Transverse colon (tissue), 4 donors: ENCODE measurements around the gene CYB561. TPM values are rescaled to one million over a fixed set of nuclear protein-coding genes. Genes with fewer than 3 reads are reported as not detected.

Experiments
- DNase-seq: peaks from one replicate; pipeline ENCODE4 v3.0.0-alpha.2; 2019
- H3K27ac ChIP-seq, 4 donors: fragments of 200-600 bp; sonication (generic); 2 replicates each; pipeline ENCODE4 v1.5.1; 2016 to 2018; ENCODE audit warnings: inconsistent platforms in 4 of 4
- H3K27me3 ChIP-seq: fragments of 200-600 bp; sonication (generic); 2 replicates; pipeline ENCODE4 v1.5.1; 2017; ENCODE audit warnings: inconsistent platforms
- H3K36me3 ChIP-seq, 4 donors: fragments of 200-600 bp; sonication (generic); 2 replicates each; pipeline ENCODE4 v1.5.1; 2017 to 2019; ENCODE audit warnings: inconsistent platforms in 4 of 4
- H3K4me1 ChIP-seq, 4 donors: fragments of 200-600 bp; sonication (generic); 2 replicates each; pipeline ENCODE4 v1.5.1; 2017 to 2020; ENCODE audit warnings: inconsistent platforms in 4 of 4
- H3K4me3 ChIP-seq, 4 donors: fragments of 200-600 bp; sonication (generic); 1 replicate in 1 of 4; 2 replicates in 3 of 4; pipeline versions ENCODE4 v1.5.1 to v1.6.1; 2017 to 2019; ENCODE audit warnings: inconsistent platforms in 4 of 4
- H3K9me3 ChIP-seq, 2 donors: fragments of 200-600 bp; sonication (generic); 2 replicates each; pipeline ENCODE4 v1.5.1; 2017 to 2019; ENCODE audit warnings: inconsistent platforms in 2 of 2
- CTCF ChIP-seq, 5 experiments: fragments of 200-600 bp in 3 of 5; fragments of 450-650 bp in 2 of 5; sonication (generic) in 3 of 5; IDR thresholded peaks; 1 replicate in 2 of 5; 2 replicates in 3 of 5; pipeline ENCODE4 v1.5.1; 2016 to 2017; ENCODE audit warnings: antibody characterized with exemption in 5 of 5, inconsistent platforms in 3 of 5, mild to moderate bottlenecking in 2 of 5, moderate library complexity in 1 of 5
- EP300 ChIP-seq: sonication (generic); formaldehyde crosslinking; IDR thresholded peaks from one replicate; pipeline ENCODE4 v1.6.1; 2017; ENCODE audit warnings: antibody characterized with exemption, low read depth
- POLR2A ChIP-seq: fragments of 450-650 bp; IDR thresholded peaks from one replicate; pipeline ENCODE4 v1.6.1; 2016; ENCODE audit warnings: antibody characterized with exemption, mild to moderate bottlenecking, moderate library complexity
- POLR2AphosphoS5 ChIP-seq, 3 donors: sonication (generic); formaldehyde crosslinking; IDR thresholded peaks; one replicate each; pipeline ENCODE4 v1.6.1; 2016; ENCODE audit warnings: antibody characterized with exemption in 3 of 3
- WGBS, 2 donors: methylation state at CpG; one replicate each; pipeline ENCODE4 v1.1.5; 2018; ENCODE audit warnings: low coverage in 1 of 2; 5-methylcytosine and 5-hydroxymethylcytosine counted together
- in situ Hi-C, 4 donors: fragments of 200-750 bp; cut with MboI; loops; one replicate each; pipeline versions ENCODE4 v1.15.0 to v1.15.1; 2017; ENCODE audit warnings: low sequenced_read_pairs in 3 of 4, low pct_ligation_motif_present in 1 of 4, low pct_unique_long_range_greater_than_20kb in 1 of 4
- intact Hi-C: fragments of 100-400 bp; cut with DNase I; formaldehyde crosslinking; loops from one replicate; pipeline ENCODE4 v1.15.1; 2023; ENCODE audit warnings: low total_unique reads
- total RNA-seq, 4 donors: library from RNA; depleted of rRNA; stranded (reverse); fragments of >200 nt; gene quantifications; one replicate each; pipeline ENCODE4 v1.1.0, GENCODE V29; 2016

CYB561 gene
- total RNA-seq, 4 donors from 2014 or later, result 52.6 to 315 (median 68.5) TPM

GRCh38 chr17:63492940-63493339 lies 46.8 kb upstream of the CYB561 start:
- Histone ChIP-seq H3K4me1 (no peaks in the 10 kb centered on the region), H3K27ac (no peak overlapping the region), H3K4me3 (no peak overlapping the region), H3K9me3 (no peaks in the 10 kb centered on the region), H3K27me3 (no peaks in the 10 kb centered on the region), H3K36me3 (no peaks in the 10 kb centered on the region)
- 93% methylated on average over 6 of the region's 6 CpGs; no CpG with 5 or more reads in 1 of the 2 donors for WGBS, 2 donors
- TF ChIP-seq POLR2A, result no peak
- TF ChIP-seq CTCF (IDR thresholded peaks at IDR 0.05), result no peak
- no peak for TF ChIP-seq POLR2AphosphoS5 (IDR thresholded peaks at IDR 0.05)
- TF ChIP-seq EP300, result no peak
- intact Hi-C loops, result no loop called here
- no peak for DNase-seq
- in situ Hi-C loops, result no loop called here

- Histone ChIP-seq H3K4me1 (no peaks in the 10 kb centered on the region), H3K27me3 (no peaks in the 10 kb centered on the region), H3K4me3 (no peak overlapping the region), H3K36me3 (no peaks in the 10 kb centered on the region), H3K27ac (no peak overlapping the region), H3K9me3 (no peaks in the 10 kb centered on the region)
- intact Hi-C loops (no loop called here), in situ Hi-C loops (no loop called here)
- WGBS, 2 donors, result 67 to 77% methylated on average over 2 to 10 of the region's 10 CpGs
- no peak for DNase-seq
- TF ChIP-seq POLR2A (no peak), POLR2AphosphoS5 (IDR thresholded peaks at IDR 0.05) (no peak), CTCF (IDR thresholded peaks at IDR 0.05) (no peak), EP300 (no peak)
These were observed 46.0 kb upstream of the CYB561 start for GRCh38 chr17:63491977-63492618.

GRCh38 chr17:63491413-63491812 lies 45.3 kb upstream of the CYB561 start:
- intact Hi-C loops, result no loop called here
- 82% methylated on average over 8 of the region's 8 CpGs; no CpG with 5 or more reads in 1 of the 2 donors for WGBS, 2 donors
- Histone ChIP-seq H3K4me3 (no peak overlapping the region), H3K36me3 (no peaks in the 10 kb centered on the region), H3K27ac (no peak overlapping the region), H3K9me3 (no peaks in the 10 kb centered on the region), H3K4me1 (no peaks in the 10 kb centered on the region), H3K27me3 (no peaks in the 10 kb centered on the region)
- TF ChIP-seq POLR2AphosphoS5 (IDR thresholded peaks at IDR 0.05) (no peak), EP300 (no peak), POLR2A (no peak), CTCF (IDR thresholded peaks at IDR 0.05) (no peak)
- in situ Hi-C loops, result no loop called here
- no peak for DNase-seq

GRCh38 chr17:63490858-63491400 lies 44.8 kb upstream of the CYB561 start:
- WGBS, 2 donors, result 91% methylated on average over 19 of the region's 22 CpGs; no CpG with 5 or more reads in 1 of the 2 donors
- no peak overlapping the region for H3K27ac ChIP-seq
- no peak for DNase-seq

More at GRCh38 chr17:63490858-63491400, 44.8 kb upstream of the CYB561 start:
- Histone ChIP-seq H3K27me3 (no peaks in the 10 kb centered on the region), H3K4me3 (no peak overlapping the region), H3K36me3 (no peaks in the 10 kb centered on the region), H3K9me3 (no peaks in the 10 kb centered on the region), H3K4me1 (no peaks in the 10 kb centered on the region)
- in situ Hi-C loops (no loop called here), intact Hi-C loops (no loop called here)
- TF ChIP-seq POLR2AphosphoS5 (IDR thresholded peaks at IDR 0.05) (no peak), CTCF (IDR thresholded peaks at IDR 0.05) (no peak), EP300 (no peak), POLR2A (no peak)
